Osteocyte (in vitro differentiated cells): ENCODE data around the gene ISG20. TPM values are rescaled to one million over a fixed set of nuclear protein-coding genes. Genes with fewer than 3 reads are reported as not detected.
"Not testable (repeated sequence)": the region's sequence is repeated elsewhere in the genome, so short reads cannot be mapped to it uniquely, and the experiment has no call there.

Source experiments
- DNase-seq: peaks from one replicate; pipeline ENCODE4 v3.0.0; 2021; ENCODE audit warnings: mixed read lengths; ENCODE audit not compliant: unreplicated experiment; ENCODE audit errors: extremely low spot score
- H3K27ac Mint-ChIP-seq: one replicate; pipeline ENCODE4 v1.8.0; 2021; ENCODE audit warnings: mild to moderate bottlenecking, mixed read lengths; ENCODE audit not compliant: unreplicated experiment
- H3K27me3 Mint-ChIP-seq: one replicate; pipeline ENCODE4 v1.8.0; 2021; ENCODE audit warnings: mixed read lengths; ENCODE audit not compliant: unreplicated experiment
- H3K36me3 Mint-ChIP-seq: one replicate; pipeline ENCODE4 v1.8.0; 2021; ENCODE audit warnings: mixed read lengths; ENCODE audit not compliant: unreplicated experiment
- H3K4me1 Mint-ChIP-seq: one replicate; pipeline ENCODE4 v1.8.0; 2021; ENCODE audit warnings: mixed read lengths; ENCODE audit not compliant: unreplicated experiment
- H3K4me3 Mint-ChIP-seq: one replicate; pipeline ENCODE4 v1.8.0; 2021; ENCODE audit warnings: mild to moderate bottlenecking, moderate library complexity, mixed read lengths; ENCODE audit not compliant: unreplicated experiment
- H3K9me3 Mint-ChIP-seq: one replicate; pipeline ENCODE4 v1.8.0; 2021; ENCODE audit warnings: mixed read lengths; ENCODE audit not compliant: unreplicated experiment
- CTCF ChIP-seq: fragments of 200-600 bp; sonication (generic); IDR thresholded peaks from 2 replicates; pipeline ENCODE4 v1.5.0; 2021; ENCODE audit warnings: antibody characterized with exemption, mild to moderate bottlenecking, moderate library complexity
- total RNA-seq: library from RNA; stranded (reverse); gene quantifications from 2 replicates; pipeline ENCODE4 v1.2.1, GENCODE V29; 2021

The ISG20 gene
- total RNA-seq, 1 donor from 2014 or later, result 10.2 TPM

GRCh38 chr15:88628018-88628654 lies 10.7 kb upstream of the ISG20 start:
- Mint-ChIP-seq H3K9me3 (no peaks in the 10 kb centered on the region), H3K4me1 (peaks cover 29% of the 10 kb centered on the region), H3K27ac (no peak overlapping the region), H3K36me3 (peaks cover 30% of the 10 kb centered on the region), H3K4me3 (no peak overlapping the region), H3K27me3 (no peaks in the 10 kb centered on the region)
- DNase-seq, result no peak
- no peak for TF ChIP-seq CTCF

DNA sequence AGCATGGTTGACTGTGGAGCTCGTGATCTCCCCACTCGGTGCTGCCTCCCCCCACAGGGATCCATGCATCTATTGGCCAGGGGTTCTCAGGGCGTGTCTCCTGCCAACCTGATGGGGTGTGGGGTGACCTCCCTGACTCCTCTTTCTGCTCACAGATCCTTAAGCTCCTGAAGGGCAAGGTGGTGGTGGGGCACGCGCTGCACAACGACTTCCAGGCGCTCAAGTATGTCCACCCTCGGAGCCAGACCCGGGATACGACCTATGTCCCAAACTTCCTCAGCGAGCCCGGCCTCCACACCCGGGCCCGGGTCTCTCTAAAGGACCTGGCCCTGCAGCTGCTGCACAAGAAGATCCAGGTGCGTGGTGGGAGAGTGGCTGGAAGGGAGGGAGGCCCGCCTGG lies 9.7 kb upstream of the ISG20 start:
- Mint-ChIP-seq H3K27me3 (no peaks in the 10 kb centered on the region), H3K27ac (no peak overlapping the region), H3K4me1 (peaks cover 20% of the 10 kb centered on the region), H3K4me3 (no peak overlapping the region), H3K36me3 (peaks cover 34% of the 10 kb centered on the region), H3K9me3 (no peaks in the 10 kb centered on the region)
- no peak for DNase-seq
- TF ChIP-seq CTCF, result no peak

GRCh38 chr15:88630141-88630721 lies 8.6 kb upstream of the ISG20 start:
- Mint-ChIP-seq H3K27ac (no peak overlapping the region), H3K4me1 (peaks cover 9% of the 10 kb centered on the region), H3K27me3 (no peaks in the 10 kb centered on the region), H3K9me3 (no peaks in the 10 kb centered on the region), H3K36me3 (peaks cover 34% of the 10 kb centered on the region), H3K4me3 (no peak overlapping the region)
- DNase-seq, result no peak
- TF ChIP-seq CTCF, result no peak

GRCh38 chr15:88630798-88631463 lies 7.9 kb upstream of the ISG20 start:
- no peak for TF ChIP-seq CTCF
- H3K36me3 Mint-ChIP-seq, result peaks cover 34% of the 10 kb centered on the region
- peaks cover 9% of the 10 kb centered on the region for H3K4me1 Mint-ChIP-seq
- H3K9me3 Mint-ChIP-seq, result no peaks in the 10 kb centered on the region
- no peaks in the 10 kb centered on the region for H3K27me3 Mint-ChIP-seq
- DNase-seq, result no peak
- no peak overlapping the region for H3K27ac Mint-ChIP-seq
- H3K4me3 Mint-ChIP-seq, result no peak overlapping the region

- TF ChIP-seq CTCF, result no peak
- H3K4me1 Mint-ChIP-seq, result peaks cover 13% of the 10 kb centered on the region
- no peak for DNase-seq
- no peak overlapping the region for H3K4me3 Mint-ChIP-seq
- no peak overlapping the region for H3K27ac Mint-ChIP-seq
- no peaks in the 10 kb centered on the region for H3K9me3 Mint-ChIP-seq
- H3K36me3 Mint-ChIP-seq, result peaks cover 34% of the 10 kb centered on the region
- H3K27me3 Mint-ChIP-seq, result no peaks in the 10 kb centered on the region
Observed at GRCh38 chr15:88631464-88632028, 7.3 kb upstream of the ISG20 start.

- not testable (repeated sequence) for H3K27me3 Mint-ChIP-seq, DNase-seq, H3K4me3 Mint-ChIP-seq, H3K27ac Mint-ChIP-seq, H3K9me3 Mint-ChIP-seq
- H3K4me1 Mint-ChIP-seq, result peaks cover 21% of the 10 kb centered on the region
- peaks cover 26% of the 10 kb centered on the region for H3K36me3 Mint-ChIP-seq
Observed at GRCh38 chr15:88632797-88633196, 6.0 kb upstream of the ISG20 start.
